Bronchial epithelial cell (primary cell): Measurements from ENCODE around the gene MDFIC2. TPM values are rescaled to one million over a fixed set of nuclear protein-coding genes. Genes with fewer than 3 reads are reported as not detected.
A peak's percentile ranks its signal among the peaks of the same experiment; 100 is the strongest.

Source experiments
- DNase-seq: peaks from one replicate; pipeline ENCODE4 v3.0.0-alpha.2; 2010; ENCODE audit warnings: low read depth
- FAIRE-seq: peaks from 2 replicates; lab custom pipeline; 2011; peaks lifted over from hg19 to GRCh38; lab: Jason Lieb, UNC
- H3K27me3 ChIP-seq: 2 replicates; pipeline ENCODE4 v1.5.1; 2011; ENCODE audit warnings: low read length; ENCODE audit not compliant: control insufficient read depth, insufficient read depth
- H3K36me3 ChIP-seq: 2 replicates; pipeline ENCODE4 v1.5.1; 2011; ENCODE audit warnings: low read length; ENCODE audit not compliant: control insufficient read depth, insufficient read depth
- H3K4me3 ChIP-seq: 2 replicates; pipeline ENCODE4 v1.5.1; 2011; ENCODE audit warnings: mild to moderate bottlenecking, low read depth, low read length, control low read depth
- total RNA-seq: library from RNA; depleted of rRNA; stranded (reverse); fragments of >200 nt; gene quantifications from 2 replicates; pipeline ENCODE4 v1.2.1, GENCODE V29; 2014
- TF ChIP-seq, protein P1 (sequence below): IDR thresholded peaks from 2 replicates; pipeline ENCODE4 v1.5.1; 2011; ENCODE audit warnings: mild to moderate bottlenecking, moderate library complexity, low read length, control low read depth, inconsistent platforms; ENCODE audit not compliant: insufficient read depth, severe bottlenecking

MDFIC2 gene
- total RNA-seq, 1 donor from 2014 or later: not detected

DNA sequence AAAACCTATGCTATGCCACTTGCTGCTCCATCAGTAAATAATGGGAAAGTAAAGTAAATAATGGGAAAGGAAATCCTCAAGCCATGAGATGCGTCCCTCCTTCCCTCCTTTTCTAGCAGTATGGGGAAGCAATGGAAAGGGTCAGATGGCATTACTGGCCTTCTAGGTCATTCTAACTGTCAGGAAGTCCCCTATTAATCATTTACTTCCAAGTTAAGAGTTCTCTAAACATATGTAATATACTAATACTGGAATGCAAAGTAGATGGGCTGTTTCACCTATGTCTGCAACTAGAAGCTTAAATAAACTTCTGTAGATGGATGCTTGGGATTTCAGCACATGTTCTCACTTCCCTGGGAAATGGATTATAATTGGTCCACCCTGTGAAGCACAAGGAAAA is 55.9 kb downstream of the MDFIC2 start:
- no peaks in the 10 kb centered on the region for H3K36me3 ChIP-seq
- DNase-seq: no peak
- TF ChIP-seq, protein P1, sequence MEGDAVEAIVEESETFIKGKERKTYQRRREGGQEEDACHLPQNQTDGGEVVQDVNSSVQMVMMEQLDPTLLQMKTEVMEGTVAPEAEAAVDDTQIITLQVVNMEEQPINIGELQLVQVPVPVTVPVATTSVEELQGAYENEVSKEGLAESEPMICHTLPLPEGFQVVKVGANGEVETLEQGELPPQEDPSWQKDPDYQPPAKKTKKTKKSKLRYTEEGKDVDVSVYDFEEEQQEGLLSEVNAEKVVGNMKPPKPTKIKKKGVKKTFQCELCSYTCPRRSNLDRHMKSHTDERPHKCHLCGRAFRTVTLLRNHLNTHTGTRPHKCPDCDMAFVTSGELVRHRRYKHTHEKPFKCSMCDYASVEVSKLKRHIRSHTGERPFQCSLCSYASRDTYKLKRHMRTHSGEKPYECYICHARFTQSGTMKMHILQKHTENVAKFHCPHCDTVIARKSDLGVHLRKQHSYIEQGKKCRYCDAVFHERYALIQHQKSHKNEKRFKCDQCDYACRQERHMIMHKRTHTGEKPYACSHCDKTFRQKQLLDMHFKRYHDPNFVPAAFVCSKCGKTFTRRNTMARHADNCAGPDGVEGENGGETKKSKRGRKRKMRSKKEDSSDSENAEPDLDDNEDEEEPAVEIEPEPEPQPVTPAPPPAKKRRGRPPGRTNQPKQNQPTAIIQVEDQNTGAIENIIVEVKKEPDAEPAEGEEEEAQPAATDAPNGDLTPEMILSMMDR: no peak
- FAIRE-seq: no peak
- H3K4me3 ChIP-seq: no peak overlapping the region
- H3K27me3 ChIP-seq: no peaks in the 10 kb centered on the region

DNA sequence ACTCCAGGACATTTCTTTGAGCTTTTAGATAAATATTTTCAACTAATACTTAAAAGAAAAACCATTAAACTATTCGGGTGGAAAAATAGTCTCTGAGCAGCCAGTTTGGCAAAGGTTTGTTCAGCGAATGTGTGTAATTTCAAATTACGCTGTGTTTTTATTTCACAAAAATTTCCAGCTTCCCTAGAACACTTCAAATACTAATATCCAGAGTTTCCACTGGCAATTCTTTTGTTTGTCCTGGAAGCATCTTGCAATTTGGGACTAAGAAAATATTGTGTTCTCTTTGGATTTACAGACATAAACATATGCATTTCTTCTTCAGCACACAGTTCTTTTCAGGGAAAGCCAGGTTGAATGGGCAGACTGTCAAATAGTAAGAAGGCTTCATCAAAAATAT is 61.9 kb downstream of the MDFIC2 start:
- FAIRE-seq: no peak
- TF ChIP-seq, protein P1: no peak

DNA sequence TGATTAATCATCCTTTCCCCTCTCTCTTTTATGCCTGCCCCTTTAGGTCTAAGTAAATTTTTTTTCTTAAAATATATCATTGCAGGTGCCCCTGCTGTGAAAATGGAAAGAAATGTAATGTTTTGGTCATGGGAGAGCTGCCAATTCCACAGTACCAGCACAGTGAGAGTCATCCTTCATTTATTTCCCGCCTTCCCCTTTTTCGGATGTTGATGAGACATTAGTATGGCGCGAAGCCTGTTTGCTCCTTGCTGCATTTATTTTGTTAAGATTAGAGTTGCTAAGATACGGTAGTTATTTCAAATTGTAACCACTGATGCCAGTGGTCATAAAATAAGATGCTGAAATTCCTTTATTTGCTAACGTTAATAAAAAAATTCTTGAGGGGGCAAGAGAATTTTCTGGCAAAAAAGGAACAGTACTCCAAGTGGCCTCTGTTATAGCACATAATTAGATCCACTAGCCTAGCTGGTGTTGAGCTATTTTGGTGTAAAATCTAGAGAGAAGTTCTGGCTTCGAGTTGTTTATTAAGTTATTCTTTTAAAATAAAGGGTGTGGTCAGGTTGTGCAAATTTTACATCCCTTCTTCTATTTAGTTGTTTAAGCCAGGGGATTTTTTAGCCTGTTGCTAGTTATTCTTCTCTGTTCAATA is 62.8 kb downstream of the MDFIC2 start:
- DNase-seq (peak; percentile 17), FAIRE-seq (no peak)
- Histone ChIP-seq H3K4me3 (no peak overlapping the region), H3K36me3 (no peaks in the 10 kb centered on the region), H3K27me3 (no peaks in the 10 kb centered on the region)
- TF ChIP-seq, protein P1: no peak

More for the DNA sequence above, 61.9 kb downstream of the MDFIC2 start:
- no peaks in the 10 kb centered on the region for H3K27me3 ChIP-seq
- DNase-seq: no peak
- H3K4me3 ChIP-seq: no peak overlapping the region
- H3K36me3 ChIP-seq: no peaks in the 10 kb centered on the region

- DNase-seq (no peak), FAIRE-seq (no peak)
- TF ChIP-seq, protein P1: no peak
- Histone ChIP-seq H3K4me3 (no peak overlapping the region), H3K36me3 (no peaks in the 10 kb centered on the region), H3K27me3 (no peaks in the 10 kb centered on the region)
These were observed 63.6 kb downstream of the MDFIC2 start for GRCh38 chr3:70248856-70249255.

GRCh38 chr3:70247955-70248354 is 64.5 kb downstream of the MDFIC2 start:
- Histone ChIP-seq H3K36me3 (no peaks in the 10 kb centered on the region), H3K27me3 (no peaks in the 10 kb centered on the region), H3K4me3 (no peak overlapping the region)
- DNase-seq: peak; percentile 32
- FAIRE-seq: no peak
- TF ChIP-seq, protein P1: no peak
